CD4-positive, alpha-beta T cell treated with Interferon alpha-2 for 1 hour (primary cell): ENCODE measurements around the gene USP2.
"Not testable (repeated sequence)": the region's sequence is repeated elsewhere in the genome, so short reads cannot be mapped to it uniquely, and the experiment has no call there.

Source experiments
- DNase-seq, 2 donors: peaks; one replicate each; pipeline ENCODE4 v3.0.0-alpha.2; 2020 to 2022

The USP2 gene

DNA sequence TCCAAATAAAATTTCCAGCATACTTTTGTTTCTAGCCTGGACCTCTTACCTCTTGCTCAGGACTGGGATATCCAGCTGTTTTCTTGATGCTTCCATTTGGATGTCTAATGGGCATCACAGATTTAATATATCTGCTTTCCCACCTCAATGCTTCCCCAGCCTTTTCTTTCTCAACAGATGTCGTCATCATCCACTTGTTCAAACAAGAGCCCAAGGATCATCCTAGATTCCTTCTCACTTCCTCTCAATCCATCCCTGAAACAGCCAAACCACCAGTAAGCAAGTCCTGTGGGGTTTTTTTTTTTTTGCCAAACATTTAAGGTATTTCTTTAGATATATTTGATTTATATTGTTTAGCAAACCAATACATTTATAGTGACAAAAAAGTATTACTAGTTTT lies 29.0 kb upstream of the USP2 start:
- no peak for DNase-seq

DNA sequence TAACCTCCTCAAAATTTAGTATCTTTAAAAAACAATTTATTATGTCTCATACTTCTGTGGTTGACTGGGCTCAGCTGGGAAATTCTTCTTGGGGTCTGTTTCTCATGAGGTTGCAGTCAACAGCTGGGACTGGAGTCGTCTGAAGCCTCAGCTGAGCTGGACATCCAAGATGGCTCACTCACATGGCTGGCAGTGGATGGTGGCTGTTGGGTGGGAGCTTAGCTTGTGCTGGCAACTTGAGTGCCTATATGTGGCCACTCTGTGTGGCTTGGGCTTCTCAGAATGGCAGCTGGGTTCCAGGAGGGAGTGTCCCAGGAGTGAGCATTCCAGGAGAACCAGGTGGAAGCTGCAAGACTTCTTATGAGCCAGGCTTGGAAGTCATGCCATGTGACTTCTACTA lies 28.2 kb upstream of the USP2 start:
- no peak for DNase-seq

DNA sequence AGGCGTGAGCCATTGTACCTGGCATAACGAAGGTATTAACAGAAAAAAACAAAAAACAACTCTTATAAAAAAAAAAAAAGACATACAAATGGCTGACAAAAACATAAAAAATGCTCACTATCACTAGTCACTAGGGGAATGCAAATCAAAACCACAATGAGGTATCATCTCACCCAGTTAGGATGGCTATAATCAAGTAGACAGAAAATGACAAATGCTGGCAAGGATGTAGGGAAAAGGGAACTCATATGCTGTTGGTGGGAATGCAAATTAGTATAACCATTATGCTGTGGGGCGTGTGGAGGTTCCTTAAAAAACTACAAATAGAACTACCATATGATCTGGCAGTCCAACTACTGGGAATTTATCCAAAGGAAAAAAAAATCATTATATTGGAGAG lies 24.5 kb upstream of the USP2 start:
- no peak for DNase-seq

GRCh38 chr11:119405448-119405847 lies 24.0 kb upstream of the USP2 start:
- not testable (repeated sequence) for DNase-seq

DNA sequence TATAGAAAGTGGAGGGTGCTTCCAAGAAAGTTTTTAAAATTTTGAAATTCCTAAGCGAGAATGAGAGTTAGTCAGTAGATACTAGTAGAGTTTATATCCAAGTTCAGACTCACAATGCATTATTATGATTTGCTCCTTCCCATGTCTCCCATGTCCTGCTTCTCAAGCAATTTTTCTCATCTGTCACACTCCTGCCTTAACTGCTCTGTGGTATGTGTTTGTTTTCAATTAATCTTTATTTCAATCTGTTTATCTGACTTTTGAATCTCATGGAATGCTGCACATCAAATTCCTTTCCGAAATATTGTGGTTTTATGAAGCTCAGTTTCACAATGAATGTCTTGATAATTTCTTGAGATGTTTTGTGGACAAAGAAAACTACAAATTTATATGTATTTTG lies 23.4 kb upstream of the USP2 start:
- no peak for DNase-seq

DNA sequence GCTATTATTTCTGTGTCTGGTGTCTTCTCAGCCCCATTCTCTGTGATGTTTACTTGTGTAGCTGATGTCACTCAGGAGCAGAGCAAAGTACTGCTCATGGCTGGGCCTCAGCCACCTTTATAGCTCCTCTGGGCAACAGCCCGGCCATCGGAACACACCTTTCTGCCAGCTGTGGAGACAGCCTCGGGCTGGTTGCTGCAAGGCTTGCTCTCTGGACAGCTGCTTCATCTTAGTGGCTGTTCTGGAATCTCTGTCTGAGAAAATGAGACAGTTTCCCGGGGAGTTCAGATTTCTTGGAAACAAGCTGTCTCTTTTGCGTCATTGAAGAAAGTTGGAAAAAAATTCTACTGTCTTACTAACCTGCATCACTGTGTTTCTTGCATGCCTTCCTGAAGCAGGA lies 21.5 kb upstream of the USP2 start:
- no peak for DNase-seq

- DNase-seq = no peak
Measured at GRCh38 chr11:119402470-119402869, 21.0 kb upstream of the USP2 start.

GRCh38 chr11:119400860-119401259 lies 19.4 kb upstream of the USP2 start:
- DNase-seq = no peak

- no peak for DNase-seq
Measured at GRCh38 chr11:119397740-119398139, 16.2 kb upstream of the USP2 start.

GRCh38 chr11:119396835-119397234 lies 15.3 kb upstream of the USP2 start:
- DNase-seq = no peak

GRCh38 chr11:119391275-119391674 lies 9.8 kb upstream of the USP2 start:
- DNase-seq = no peak

GRCh38 chr11:119389611-119390254 lies 8.2 kb upstream of the USP2 start:
- peak in 1 of 2 donors; percentile 15 for DNase-seq

DNA sequence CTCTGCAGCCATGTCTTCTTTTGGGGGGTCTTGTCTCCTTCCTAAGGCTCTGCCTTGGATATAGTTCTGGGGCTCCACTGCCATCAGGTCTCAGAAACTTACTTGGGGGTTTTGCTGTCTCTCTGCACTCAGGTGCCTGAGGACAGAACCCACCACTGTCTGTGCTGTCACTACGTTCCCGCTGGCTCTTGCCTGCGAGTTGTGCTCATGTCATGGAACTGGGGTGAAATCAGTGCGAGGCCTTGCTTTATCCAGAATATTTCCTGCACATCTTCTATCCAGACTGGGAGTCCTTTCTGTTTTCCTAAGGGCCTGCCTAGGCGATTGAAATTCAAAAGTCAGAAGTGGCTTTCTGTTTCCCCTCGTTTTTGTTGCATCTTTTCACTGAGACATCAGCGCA lies 6.6 kb upstream of the USP2 start:
- no peak for DNase-seq

- DNase-seq = no peak
Measured at GRCh38 chr11:119384332-119384731, 2.8 kb upstream of the USP2 start.

GRCh38 chr11:119382513-119382912 lies 1.0 kb upstream of the USP2 start:
- not testable (repeated sequence) for DNase-seq

- DNase-seq = no peak
Measured at GRCh38 chr11:119382101-119382500, 611 bp upstream of the USP2 start.

DNA sequence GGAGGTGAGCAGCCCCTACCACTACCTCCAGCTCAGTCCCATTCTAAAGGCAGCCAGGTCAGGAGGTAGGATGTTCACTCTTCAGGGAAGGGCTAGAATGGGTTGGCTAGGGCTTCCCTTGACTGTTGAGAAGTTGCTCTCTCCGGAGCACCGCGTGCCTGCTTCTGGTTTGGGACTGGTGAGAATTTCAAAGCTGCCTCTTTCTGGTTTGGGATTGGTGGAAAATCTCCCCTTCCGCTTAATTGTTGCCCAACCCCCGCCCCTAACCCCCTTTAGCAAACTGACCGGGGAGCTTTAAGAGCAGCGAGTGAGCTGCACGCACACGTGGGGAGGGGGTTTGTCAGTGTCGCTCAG lies 686 bp downstream of the USP2 start:
- DNase-seq = no peak

DNA sequence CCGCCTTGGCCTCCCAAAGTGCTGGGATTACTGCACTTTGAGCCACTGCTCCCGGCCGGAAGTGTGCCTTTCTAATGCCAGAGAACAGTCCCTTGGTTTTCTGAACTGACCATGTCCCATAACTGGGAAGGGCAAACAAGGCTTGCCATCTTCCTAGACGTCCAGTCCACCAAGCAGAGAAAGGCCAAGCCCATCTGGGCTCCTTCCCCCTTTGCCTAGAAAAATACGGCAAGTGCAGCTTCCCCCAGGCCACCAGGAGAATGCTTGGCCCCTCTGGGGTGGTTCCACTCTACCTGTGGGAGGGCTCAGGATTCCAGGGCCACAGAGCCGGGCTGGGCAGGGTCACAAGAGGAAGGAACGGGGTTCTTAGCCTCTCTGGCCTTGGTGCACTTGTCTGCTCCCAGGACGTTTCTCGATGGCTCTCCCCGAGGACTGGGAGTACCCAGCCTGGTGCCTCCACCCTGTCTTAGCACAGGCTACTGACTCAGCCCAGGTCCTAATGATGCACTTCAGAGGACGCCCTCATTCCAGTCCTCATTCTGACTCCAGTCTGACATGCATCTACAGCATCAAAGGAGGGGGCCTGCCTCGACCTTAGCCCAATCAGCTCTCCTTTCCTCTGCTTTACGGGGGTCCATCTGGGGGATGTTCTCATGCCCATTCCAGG lies 1.2 kb downstream of the USP2 start:
- DNase-seq = no peak

GRCh38 chr11:119378851-119379465 lies 2.5 kb downstream of the USP2 start:
- no peak for DNase-seq

- no peak for DNase-seq
Measured at GRCh38 chr11:119377961-119378667, 3.4 kb downstream of the USP2 start.

GRCh38 chr11:119377112-119377901 lies 4.2 kb downstream of the USP2 start:
- no peak for DNase-seq

- no peak for DNase-seq
Measured at GRCh38 chr11:119376197-119376847, 5.2 kb downstream of the USP2 start.
